ENCODE measurements around the gene PEF1.

- TF ChIP-seq CTCF (IDR thresholded peaks at IDR 0.05) (no peak), POLR2A (IDR thresholded peaks at IDR 0.05) (no peak)
Observed at GRCh38 chr1:31671147-31671546, 26.5 kb upstream of the PEF1 start.

Data from thyroid gland (tissue), 4 donors.